GM10266 (cell line): ENCODE results near the gene KLHL30.

Source experiments
- DNase-seq: peaks from one replicate; pipeline ENCODE4 v3.0.0; 2012; ENCODE audit errors: extremely low spot score
- CTCF ChIP-seq: IDR thresholded peaks from 2 replicates; pipeline ENCODE4 v1.5.1; 2012; ENCODE audit warnings: mild to moderate bottlenecking, low read depth; ENCODE audit not compliant: control insufficient read depth, insufficient read depth; ENCODE audit errors: missing control alignments

Gene KLHL30

DNA sequence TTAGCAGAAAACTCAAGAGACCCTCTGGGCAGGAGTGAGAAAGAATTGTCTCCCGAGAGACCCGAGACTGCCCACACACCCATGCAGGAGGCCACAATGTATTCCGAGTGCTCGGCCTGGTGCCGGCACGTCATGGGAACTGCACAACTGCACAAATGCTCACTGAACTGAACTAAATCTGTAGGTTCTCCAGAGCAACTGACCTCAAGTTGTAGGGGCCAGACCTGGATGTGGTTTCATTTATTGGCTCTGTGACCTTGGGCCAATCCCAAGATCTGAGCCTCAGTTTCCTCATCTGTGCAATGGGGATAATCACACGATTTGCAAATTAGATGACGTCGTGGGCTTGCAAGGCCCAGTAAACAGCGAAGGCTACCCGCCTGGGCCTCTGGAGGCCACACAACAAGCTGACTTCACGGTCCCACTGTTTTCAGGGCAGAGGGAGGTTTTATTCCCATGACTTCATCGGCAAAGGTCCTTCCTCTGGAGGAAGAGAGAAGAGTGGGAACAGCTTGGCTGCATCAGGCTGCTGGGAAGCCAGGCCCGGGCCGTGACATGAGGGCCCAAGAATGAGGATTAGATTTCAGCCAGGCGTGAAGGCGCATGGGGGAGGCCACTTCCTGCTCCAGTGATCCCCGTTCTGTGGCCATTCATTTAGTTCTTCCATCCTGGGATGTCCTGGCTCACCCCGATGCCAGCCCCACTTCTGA lies 16.7 kb downstream of the KLHL30 start:
- TF ChIP-seq CTCF = no peak
- no peak for DNase-seq

DNA sequence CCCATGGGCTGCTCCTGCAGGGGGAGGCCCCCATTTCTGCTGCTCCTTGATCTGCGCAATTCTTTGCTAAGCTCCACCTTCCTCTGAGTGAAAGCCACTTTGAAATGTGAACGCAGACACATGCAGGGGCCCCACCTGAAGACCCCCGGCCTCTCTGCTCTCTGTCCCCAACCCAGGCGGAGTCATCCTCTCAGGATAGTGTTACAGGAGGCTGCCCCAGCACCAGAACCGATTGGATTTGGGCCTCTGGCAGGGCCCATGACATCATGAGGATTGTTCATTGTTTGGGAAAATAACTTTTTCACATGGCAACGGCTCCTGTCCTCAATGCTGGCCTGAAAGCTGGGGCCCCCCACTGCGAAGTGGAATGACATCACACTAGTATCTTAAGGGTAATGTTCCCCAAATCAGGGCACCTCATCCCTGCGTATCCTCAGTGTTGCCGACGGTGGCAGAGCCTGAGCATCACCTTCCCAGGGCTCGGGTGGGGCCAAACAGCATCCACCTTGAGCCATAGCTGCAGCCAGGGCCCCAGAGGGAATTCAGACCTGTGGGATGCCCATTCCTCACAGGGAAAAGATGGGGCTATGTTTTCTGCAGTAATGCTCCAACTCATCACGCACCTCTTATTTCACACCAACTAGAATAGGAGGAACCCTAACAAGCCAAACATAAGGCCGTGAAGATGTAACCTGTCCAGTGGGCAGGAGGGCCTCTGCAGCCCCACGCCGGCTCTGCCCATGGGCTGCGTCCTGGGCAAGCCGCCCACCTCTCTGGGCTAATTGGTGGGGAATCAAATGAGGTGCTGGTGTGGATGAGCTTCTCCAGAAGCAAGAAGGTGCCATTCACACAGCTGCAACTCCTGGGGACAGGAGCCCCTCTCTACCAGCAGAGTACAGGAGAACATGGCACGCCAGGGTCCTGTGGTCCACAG lies 17.6 kb downstream of the KLHL30 start:
- no peak for DNase-seq
- TF ChIP-seq CTCF = no peak

DNA sequence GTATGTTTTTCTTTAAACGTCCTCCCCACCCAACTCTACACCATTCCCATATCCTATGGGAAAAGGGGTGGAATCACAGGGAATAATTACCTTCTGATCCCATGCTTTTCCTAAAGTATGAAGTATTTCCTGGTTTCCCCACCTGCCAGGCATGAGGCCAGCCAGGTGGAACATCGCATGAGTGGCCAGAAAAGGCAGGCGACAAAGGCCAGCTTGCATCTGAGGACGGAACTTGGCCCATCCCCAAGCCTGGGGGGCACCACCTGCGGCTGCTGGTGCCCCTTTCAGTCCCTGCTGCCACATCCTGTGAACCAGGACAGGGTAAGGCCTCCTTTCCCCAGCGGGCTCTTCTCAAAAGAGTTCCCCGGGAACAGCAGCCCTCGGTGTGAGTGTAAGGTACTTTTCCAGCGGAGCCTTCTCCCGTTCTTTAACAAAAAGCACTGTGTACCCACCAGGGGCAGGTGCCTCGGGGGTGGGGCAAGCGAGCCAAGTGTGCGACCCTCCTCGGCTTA lies 19.1 kb downstream of the KLHL30 start:
- no peak for TF ChIP-seq CTCF
- DNase-seq = no peak

GRCh38 chr2:238158018-238158508 lies 19.6 kb downstream of the KLHL30 start:
- no peak for DNase-seq
- TF ChIP-seq CTCF = no peak

- peak; percentile 85 for DNase-seq
- peak; percentile 46 for TF ChIP-seq CTCF
These were observed 20.1 kb downstream of the KLHL30 start, which contains the start of gene ERFE for GRCh38 chr2:238158509-238159070. TSS of gene ERFE (plus strand) at chr2:238158970. CDS start at chr2:238159008, 38 bp downstream.

GRCh38 chr2:238159071-238159539 lies 20.6 kb downstream of the KLHL30 start:
- peak; percentile 57 for DNase-seq
- no peak for TF ChIP-seq CTCF
